HEK293 (cell line): Measurements from ENCODE around the gene CPLX3.

ENCODE experiments used
- BCL11A ChIP-seq: fragments of 450-650 bp; formaldehyde crosslinking; IDR thresholded peaks from 2 replicates; pipeline ENCODE4 v1.5.1; 2016; ENCODE audit warnings: low read depth, missing biosample characterization, missing genetic modification characterization
- PRDM10 ChIP-seq: fragments of 450-650 bp; formaldehyde crosslinking; IDR thresholded peaks from 2 replicates; pipeline ENCODE4 v1.5.1; 2016; ENCODE audit warnings: missing biosample characterization, missing genetic modification characterization
- SALL2 ChIP-seq: fragments of 450-650 bp; formaldehyde crosslinking; IDR thresholded peaks from 2 replicates; pipeline ENCODE4 v1.5.0; 2017; ENCODE audit warnings: missing biosample characterization, mild to moderate bottlenecking, missing genetic modification characterization, borderline replicate concordance
- SP2 ChIP-seq: fragments of 450-650 bp; formaldehyde crosslinking; IDR thresholded peaks from 2 replicates; pipeline ENCODE4 v1.5.1; 2016; ENCODE audit warnings: missing biosample characterization, missing genetic modification characterization
- ZFP3 ChIP-seq: fragments of 450-650 bp; formaldehyde crosslinking; IDR thresholded peaks from 2 replicates; pipeline ENCODE4 v1.5.1; 2016; ENCODE audit warnings: low read depth, missing biosample characterization, missing genetic modification characterization
- ZFP41 ChIP-seq: fragments of 450-650 bp; formaldehyde crosslinking; IDR thresholded peaks from 2 replicates; pipeline ENCODE4 v1.5.1; 2016; ENCODE audit warnings: missing biosample characterization, missing genetic modification characterization, borderline replicate concordance
- ZNF10 ChIP-seq: fragments of 450-650 bp; formaldehyde crosslinking; IDR thresholded peaks from 2 replicates; pipeline ENCODE4 v1.5.1; 2017; ENCODE audit warnings: missing biosample characterization, missing genetic modification characterization
- ZNF169 ChIP-seq: fragments of 450-650 bp; formaldehyde crosslinking; IDR thresholded peaks from 2 replicates; pipeline ENCODE4 v1.5.1; 2016; ENCODE audit warnings: missing biosample characterization, missing genetic modification characterization
- ZNF184 ChIP-seq: fragments of 450-650 bp; IDR thresholded peaks from 2 replicates; pipeline ENCODE4 v1.5.1; 2018; ENCODE audit warnings: missing biosample characterization, mild to moderate bottlenecking, missing genetic modification characterization
- ZNF202 ChIP-seq: fragments of 450-650 bp; formaldehyde crosslinking; IDR thresholded peaks from 2 replicates; pipeline ENCODE4 v1.5.1; 2016; ENCODE audit warnings: missing biosample characterization, missing genetic modification characterization, borderline replicate concordance
- ZNF23 ChIP-seq: fragments of 450-650 bp; formaldehyde crosslinking; IDR thresholded peaks from 2 replicates; pipeline ENCODE4 v1.5.1; 2016; ENCODE audit warnings: missing biosample characterization, missing genetic modification characterization, borderline replicate concordance
- ZNF274 ChIP-seq, 2 experiments: fragments of 200-500 bp in 1 of 2; fragments of 450-650 bp in 1 of 2; sonication (Bioruptor generic) in 1 of 2; formaldehyde crosslinking in 1 of 2; IDR thresholded peaks; 2 replicates each; pipeline versions ENCODE4 v1.5.1 to v1.6.1; 2014 to 2016; ENCODE audit warnings: borderline replicate concordance in 1 of 2, inconsistent platforms in 1 of 2, low read length in 1 of 2, missing biosample characterization in 1 of 2, missing genetic modification characterization in 1 of 2
- ZNF311 ChIP-seq: fragments of 450-650 bp; formaldehyde crosslinking; IDR thresholded peaks from 2 replicates; pipeline ENCODE4 v1.5.1; 2017; ENCODE audit warnings: missing biosample characterization, missing genetic modification characterization, borderline replicate concordance
- ZNF324 ChIP-seq: fragments of 450-650 bp; formaldehyde crosslinking; IDR thresholded peaks from 2 replicates; pipeline ENCODE4 v1.5.1; 2016; ENCODE audit warnings: missing biosample characterization, missing genetic modification characterization
- ZNF354C ChIP-seq: fragments of 450-650 bp; formaldehyde crosslinking; IDR thresholded peaks from 2 replicates; pipeline ENCODE4 v1.5.1; 2016; ENCODE audit warnings: missing biosample characterization, missing genetic modification characterization, low read depth, borderline replicate concordance
- ZNF48 ChIP-seq: fragments of 450-650 bp; formaldehyde crosslinking; IDR thresholded peaks from 2 replicates; pipeline ENCODE4 v1.5.1; 2016; ENCODE audit warnings: missing biosample characterization, missing genetic modification characterization
- ZNF548 ChIP-seq: fragments of 450-650 bp; formaldehyde crosslinking; IDR thresholded peaks from 2 replicates; pipeline ENCODE4 v1.5.1; 2016; ENCODE audit warnings: missing biosample characterization, missing genetic modification characterization
- ZNF558 ChIP-seq: fragments of 450-650 bp; formaldehyde crosslinking; IDR thresholded peaks from 2 replicates; pipeline ENCODE4 v1.5.1; 2016; ENCODE audit warnings: missing biosample characterization, missing genetic modification characterization
- ZNF561 ChIP-seq: fragments of 450-650 bp; IDR thresholded peaks from 2 replicates; pipeline ENCODE4 v1.5.1; 2018; ENCODE audit warnings: missing biosample characterization, missing genetic modification characterization, borderline replicate concordance
- ZNF629 ChIP-seq: fragments of 450-650 bp; formaldehyde crosslinking; IDR thresholded peaks from 2 replicates; pipeline ENCODE4 v1.5.1; 2017; ENCODE audit warnings: missing biosample characterization, missing genetic modification characterization
- ZNF658 ChIP-seq: fragments of 450-650 bp; formaldehyde crosslinking; IDR thresholded peaks from 2 replicates; pipeline ENCODE4; 2016; ENCODE audit warnings: missing biosample characterization, missing genetic modification characterization
- ZNF707 ChIP-seq: fragments of 450-650 bp; formaldehyde crosslinking; IDR thresholded peaks from 2 replicates; pipeline ENCODE4 v1.5.1; 2016; ENCODE audit warnings: missing biosample characterization, missing genetic modification characterization
- ZNF747 ChIP-seq: fragments of 450-650 bp; formaldehyde crosslinking; IDR thresholded peaks from 2 replicates; pipeline ENCODE4 v1.5.1; 2016; ENCODE audit warnings: missing biosample characterization, missing genetic modification characterization
- ZNF776 ChIP-seq: fragments of 450-650 bp; formaldehyde crosslinking; IDR thresholded peaks from 2 replicates; pipeline ENCODE4 v1.5.0; 2017; ENCODE audit warnings: missing biosample characterization, missing genetic modification characterization, borderline replicate concordance
- ZNF837 ChIP-seq: fragments of 450-650 bp; formaldehyde crosslinking; IDR thresholded peaks from 2 replicates; pipeline ENCODE4 v1.5.1; 2016; ENCODE audit warnings: missing biosample characterization, missing genetic modification characterization
- ZSCAN23 ChIP-seq: fragments of 450-650 bp; formaldehyde crosslinking; IDR thresholded peaks from 2 replicates; pipeline ENCODE4 v1.5.1; 2016; ENCODE audit warnings: missing biosample characterization, missing genetic modification characterization
- ZSCAN30 ChIP-seq: fragments of 450-650 bp; IDR thresholded peaks from 2 replicates; pipeline ENCODE4 v1.5.1; 2018; ENCODE audit warnings: missing biosample characterization, mild to moderate bottlenecking, missing genetic modification characterization, moderate library complexity
- TF ChIP-seq, protein P1 (sequence below): fragments of 450-650 bp; formaldehyde crosslinking; IDR thresholded peaks from 2 replicates; pipeline ENCODE4 v1.5.1; 2016; ENCODE audit warnings: missing biosample characterization, missing genetic modification characterization
- TF ChIP-seq, protein P2 (sequence below): fragments of 450-650 bp; formaldehyde crosslinking; IDR thresholded peaks from 2 replicates; pipeline ENCODE4 v1.5.1; 2016; ENCODE audit warnings: missing biosample characterization, missing genetic modification characterization, borderline replicate concordance

CPLX3 gene

GRCh38 chr15:74783072-74783807 is 43.2 kb upstream of the CPLX3 start (continued):
- TF ChIP-seq PRDM10, result peak; percentile 47; the same call in 1 of the 2 replicates
- TF ChIP-seq SALL2 (tag by site-specific recombination), result no peak
- no peak for TF ChIP-seq ZFP41 (tag by site-specific recombination)
- TF ChIP-seq ZSCAN30 (tag by site-specific recombination), result 0 out of 2 replicates have a peak, but pooled peaks have one; percentile 8
- no peak for TF ChIP-seq ZNF354C (tag by site-specific recombination)
- TF ChIP-seq, protein P1, sequence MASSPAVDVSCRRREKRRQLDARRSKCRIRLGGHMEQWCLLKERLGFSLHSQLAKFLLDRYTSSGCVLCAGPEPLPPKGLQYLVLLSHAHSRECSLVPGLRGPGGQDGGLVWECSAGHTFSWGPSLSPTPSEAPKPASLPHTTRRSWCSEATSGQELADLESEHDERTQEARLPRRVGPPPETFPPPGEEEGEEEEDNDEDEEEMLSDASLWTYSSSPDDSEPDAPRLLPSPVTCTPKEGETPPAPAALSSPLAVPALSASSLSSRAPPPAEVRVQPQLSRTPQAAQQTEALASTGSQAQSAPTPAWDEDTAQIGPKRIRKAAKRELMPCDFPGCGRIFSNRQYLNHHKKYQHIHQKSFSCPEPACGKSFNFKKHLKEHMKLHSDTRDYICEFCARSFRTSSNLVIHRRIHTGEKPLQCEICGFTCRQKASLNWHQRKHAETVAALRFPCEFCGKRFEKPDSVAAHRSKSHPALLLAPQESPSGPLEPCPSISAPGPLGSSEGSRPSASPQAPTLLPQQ (tag by site-specific recombination), result peak; percentile 40
- TF ChIP-seq BCL11A (tag by site-specific recombination), result no peak; the same call in 1 of the 2 replicates
- TF ChIP-seq ZFP3 (tag by site-specific recombination), result no peak
- no peak for TF ChIP-seq ZNF658 (tag by site-specific recombination)
- TF ChIP-seq ZNF184 (tag by site-specific recombination), result no peak
- no peak for TF ChIP-seq ZNF558 (tag by site-specific recombination)
- no peak for TF ChIP-seq ZNF274 (IDR thresholded peaks at IDR 0.05; ENCODE audit: low read length)
- no peak for TF ChIP-seq ZNF274 (tag by site-specific recombination; IDR thresholded peaks at IDR 0.05; ENCODE audit: borderline replicate concordance)
- TF ChIP-seq ZNF776, result no peak
- no peak for TF ChIP-seq ZSCAN23
- TF ChIP-seq ZNF324 (tag by site-specific recombination), result no peak
- no peak for TF ChIP-seq ZNF23 (tag by site-specific recombination)
- no peak for TF ChIP-seq ZNF548
- TF ChIP-seq ZNF837 (tag by site-specific recombination), result no peak
- TF ChIP-seq, protein P2, sequence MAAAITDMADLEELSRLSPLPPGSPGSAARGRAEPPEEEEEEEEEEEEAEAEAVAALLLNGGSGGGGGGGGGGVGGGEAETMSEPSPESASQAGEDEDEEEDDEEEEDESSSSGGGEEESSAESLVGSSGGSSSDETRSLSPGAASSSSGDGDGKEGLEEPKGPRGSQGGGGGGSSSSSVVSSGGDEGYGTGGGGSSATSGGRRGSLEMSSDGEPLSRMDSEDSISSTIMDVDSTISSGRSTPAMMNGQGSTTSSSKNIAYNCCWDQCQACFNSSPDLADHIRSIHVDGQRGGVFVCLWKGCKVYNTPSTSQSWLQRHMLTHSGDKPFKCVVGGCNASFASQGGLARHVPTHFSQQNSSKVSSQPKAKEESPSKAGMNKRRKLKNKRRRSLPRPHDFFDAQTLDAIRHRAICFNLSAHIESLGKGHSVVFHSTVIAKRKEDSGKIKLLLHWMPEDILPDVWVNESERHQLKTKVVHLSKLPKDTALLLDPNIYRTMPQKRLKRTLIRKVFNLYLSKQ, result no peak
- TF ChIP-seq ZNF202 (tag by site-specific recombination), result no peak
- TF ChIP-seq SP2 (tag by site-specific recombination), result peak; percentile 36; the same call in 1 of the 2 replicates
- TF ChIP-seq ZNF629 (tag by site-specific recombination), result no peak
- TF ChIP-seq ZNF747, result no peak
- no peak for TF ChIP-seq ZNF169 (tag by site-specific recombination)
- TF ChIP-seq ZNF561 (tag by site-specific recombination), result no peak
- TF ChIP-seq ZNF10 (tag by site-specific recombination), result no peak
- TF ChIP-seq ZNF311, result no peak
- no peak for TF ChIP-seq ZNF707
- no peak for TF ChIP-seq ZNF48 (tag by site-specific recombination)
